GM12878 (cell line): ENCODE data around the gene HRCT1. TPM values are rescaled to one million over a fixed set of nuclear protein-coding genes. Genes with fewer than 3 reads are reported as not detected.

Experiments
- ATAC-seq: fragments of 200-7000 bp; cut with Tn5 transposase; 3 replicates; pipeline ENCODE4 v1.9.1; 2020; ENCODE audit warnings: mild to moderate bottlenecking, moderate library complexity
- BruUV-seq: library from RNA; stranded (reverse); fragments of 400-500 nt; replicated peaks from 2 replicates; lab custom pipeline; 2021; lab: Mats Ljungman, UMichigan
- CTCF ChIA-PET: fragments of 300-600 bp; sonication (Branson Sonifier 250); formaldehyde crosslinking; extraction: SDS; loops from one replicate; lab custom pipeline; 2021; ENCODE audit warnings: inconsistent platforms; lab: Yijun Ruan, JAX
- POLR2A ChIA-PET: fragments of 350-600 bp; formaldehyde crosslinking; extraction: SDS; loops from one replicate; lab custom pipeline; 2021; ENCODE audit warnings: inconsistent platforms; lab: Charles Lee
- RAD21 ChIA-PET: fragments of 300-600 bp; sonication (Branson Sonifier 250); formaldehyde crosslinking; loops from one replicate; lab custom pipeline; 2023; ENCODE audit warnings: antibody characterized with exemption; ENCODE audit not compliant: unreplicated experiment; lab: Charles Lee
- SMC1A ChIA-PET: fragments of 300-600 bp; sonication (Branson Sonifier 250); formaldehyde crosslinking; loops from one replicate; lab custom pipeline; 2023; ENCODE audit not compliant: unreplicated experiment, uncharacterized antibody; lab: Charles Lee
- DNase-seq: peaks from one replicate; pipeline ENCODE4 v3.0.0-alpha.2; 2011; ENCODE audit warnings: low read depth, low spot score
- FAIRE-seq: peaks from 3 replicates; lab custom pipeline; 2011; peaks lifted over from hg19 to GRCh38; lab: Jason Lieb, UNC
- H2AFZ ChIP-seq: 2 replicates; pipeline ENCODE4 v1.6.0; 2011; ENCODE audit warnings: low read depth, low read length, control low read depth; ENCODE audit not compliant: control insufficient read depth
- H3K27ac ChIP-seq: 2 replicates; pipeline ENCODE4 v1.5.1; 2011; ENCODE audit warnings: control low read depth; ENCODE audit not compliant: control insufficient read depth, insufficient read depth
- H3K27me3 ChIP-seq, 2 experiments: replicated peaks in 1 of 2; 2 replicates each; pipeline versions ENCODE4 v1.6.0 to v1.6.1; 2011; ENCODE audit warnings: low read length in 1 of 2; ENCODE audit not compliant: control insufficient read depth in 2 of 2, insufficient read depth in 2 of 2
- H3K36me3 ChIP-seq, 2 experiments: 2 replicates each; pipeline ENCODE4 v1.5.1; 2011; ENCODE audit warnings: low read length in 1 of 2; ENCODE audit not compliant: control insufficient read depth in 2 of 2, insufficient read depth in 2 of 2
- H3K4me1 ChIP-seq: 2 replicates; pipeline ENCODE4 v1.6.1; 2011; ENCODE audit warnings: mild to moderate bottlenecking, low read length, moderate library complexity, mixed read lengths; ENCODE audit not compliant: control insufficient read depth, insufficient read depth
- H3K4me2 ChIP-seq: 2 replicates; pipeline ENCODE4 v1.6.0; 2011; ENCODE audit warnings: control low read depth; ENCODE audit not compliant: control insufficient read depth, insufficient read depth
- H3K4me3 ChIP-seq: fragments of 200-600 bp; sonication (generic); 2 replicates; pipeline ENCODE4 v1.5.1; 2016
- H3K79me2 ChIP-seq: 2 replicates; pipeline ENCODE4 v1.6.0; 2011; ENCODE audit warnings: low read length; ENCODE audit not compliant: control insufficient read depth, insufficient read depth
- H3K9ac ChIP-seq: 2 replicates; pipeline ENCODE4 v1.8.0; 2011; ENCODE audit warnings: low read length, control low read depth, mixed read lengths; ENCODE audit not compliant: control insufficient read depth, insufficient read depth
- H3K9me3 ChIP-seq: replicated peaks from 3 replicates; pipeline ENCODE4 v1.5.1; 2011; ENCODE audit warnings: mild to moderate bottlenecking, low read length; ENCODE audit not compliant: control insufficient read depth, insufficient read depth
- H4K20me1 ChIP-seq: 2 replicates; pipeline ENCODE4 v1.6.0; 2011; ENCODE audit not compliant: control insufficient read depth, insufficient read depth
- BACH1 ChIP-seq: fragments of 450-650 bp; IDR thresholded peaks from 2 replicates; pipeline ENCODE4 v1.6.1; 2017; ENCODE audit warnings: mild to moderate bottlenecking, borderline replicate concordance
- CTCF ChIP-seq, 3 experiments: IDR thresholded peaks in 2 of 3; conservative IDR thresholded peaks in 1 of 3; 2 replicates each; pipeline ENCODE4 v1.5.1; 2011; ENCODE audit warnings: low read depth in 3 of 3, low read length in 3 of 3, mild to moderate bottlenecking in 3 of 3, control low read depth in 2 of 3, moderate library complexity in 2 of 3, inconsistent platforms in 1 of 3, mixed read lengths in 1 of 3; ENCODE audit not compliant: control insufficient read depth in 2 of 3, insufficient read depth in 1 of 3; ENCODE audit errors: extremely low read depth in 1 of 3
- DPF2 ChIP-seq: fragments of 450-650 bp; IDR thresholded peaks from 2 replicates; pipeline ENCODE4 v1.6.1; 2017; ENCODE audit warnings: mild to moderate bottlenecking
- E2F4 ChIP-seq: IDR thresholded peaks from 2 replicates; pipeline ENCODE4 v1.6.1; 2012; ENCODE audit warnings: low read depth, low read length, improper control_type of control experiment
- GABPA ChIP-seq: IDR thresholded peaks from 2 replicates; pipeline ENCODE4 v1.6.1; 2014; ENCODE audit warnings: antibody characterized with exemption, low read depth, mild to moderate bottlenecking, inconsistent platforms
- SMC3 ChIP-seq: IDR thresholded peaks from 2 replicates; pipeline ENCODE4 v1.6.1; 2011; ENCODE audit warnings: low read length, improper control_type of control experiment, borderline replicate concordance
- ZSCAN29 ChIP-seq: fragments of 450-650 bp; IDR thresholded peaks from 2 replicates; pipeline ENCODE4 v1.6.1; 2017; ENCODE audit warnings: mild to moderate bottlenecking, moderate library complexity
- WGBS: methylation state at CpG from one replicate; pipeline ENCODE4 v1.1.6; 2016; ENCODE audit warnings: low lambda C conversion rate; ENCODE audit not compliant: insufficient replicate concordance, insufficient coverage; ENCODE audit errors: missing lambda C conversion rate; 5-methylcytosine and 5-hydroxymethylcytosine counted together
- in situ Hi-C: fragments of 300-500 bp; cut with MboI; formaldehyde crosslinking; loops from 9 replicates; pipeline ENCODE4 v1.14.3; 2018; ENCODE audit warnings: mixed read lengths
- intact Hi-C: fragments of 100-400 bp; cut with micrococcal nuclease; formaldehyde crosslinking; loops from one replicate; pipeline ENCODE4 v1.14.2; 2022; ENCODE audit not compliant: unreplicated experiment
- polyA plus RNA-seq, 11 experiments: library from polyadenylated mRNA; depleted of rRNA in 4 of 11; unstranded in 6 of 11; stranded (reverse) in 5 of 11; fragments of >200 nt; fragmentation: Nextera tagmentation in 4 of 11; fragmentation: Illumina TruSeq in 1 of 11; extraction: Ambion mirVana in 4 of 11; extraction: Trizol in 1 of 11; gene quantifications; 1 replicate in 1 of 11; 2 replicates in 10 of 11; pipeline versions ENCODE4 v1.2.1 to v1.2.3, GENCODE V29; 2011 to 2016; ENCODE audit warnings: inconsistent platforms in 2 of 11, missing spikeins in 2 of 11, low read depth in 1 of 11
- total RNA-seq, 4 experiments: library from RNA; depleted of rRNA in 3 of 4; stranded (reverse); fragments of >200 nt in 3 of 4; fragmentation: Illumina TruSeq in 1 of 4; extraction: Trizol in 1 of 4; gene quantifications; 2 replicates each; pipeline versions ENCODE4 v1.2.1 to v1.2.3, GENCODE V29; 2013 to 2021

HRCT1 gene
- total and polyA plus RNA-seq, 10 of the 15 experiments (the other 5 are each of a cell fraction or from before 2014, with no cell fraction given) = not detected

- Histone ChIP-seq H3K79me2 (no peaks in the 10 kb centered on the region), H3K36me3 (no peaks in the 10 kb centered on the region), H3K4me2 (no peak overlapping the region), H2AFZ (no peak overlapping the region), H3K4me3 (no peak overlapping the region), H3K9ac (no peak overlapping the region), H3K27ac (no peak overlapping the region), H3K27me3 (no peaks in the 10 kb centered on the region), H3K4me1 (no peaks in the 10 kb centered on the region), H4K20me1 (no peaks in the 10 kb centered on the region), H3K9me3 (no peaks in the 10 kb centered on the region)
- BruUV-seq = no TSS peak
- ChIA-PET POLR2A (no interaction called here), SMC1A (interaction anchor here (1.6 kb wide), 1 partner anchor 33 kb away, joined by 5 read pairs; no protein-coding TSS in a partner anchor), RAD21 (interaction anchor here (1.3 to 4.7 kb wide), 3 partner anchors 23 to 61 kb away, joined by 3 to 18 read pairs (median 11); no protein-coding TSS in a partner anchor), CTCF (interaction anchor here (1.1 to 12.7 kb wide), 5 partner anchors 20 to 111 kb away, joined by 3 to 92 read pairs (median 5); partner anchors contain the start of genes FAM221B and TMEM8B)
- TF ChIP-seq CTCF (IDR thresholded peaks at IDR 0.05 in 2 of 3, conservative IDR thresholded peaks at IDR 0.05 in 1 of 3; ENCODE audit: control insufficient read depth in 2 of 3, extremely low read depth in 1 of 3, insufficient read depth in 1 of 3, low read depth in 3 of 3, low read length in 3 of 3) (peak in 1 of 3 experiments; percentile 22; a peak in 2 of 6 replicates), DPF2 (no peak), SMC3 (peak; percentile 6; the same call in 1 of the 2 replicates), E2F4 (no peak), BACH1 (no peak), GABPA (no peak), ZSCAN29 (no peak)
- in situ Hi-C loops = no loop called here
- WGBS = 39% methylated on average over 16 of the region's 16 CpGs
- ATAC-seq (peak; percentile 69), DNase-seq (no peak), FAIRE-seq (no peak)
- intact Hi-C loops = no loop called here
These were observed 46.6 kb upstream of the HRCT1 start for GRCh38 chr9:35859310-35859989.
